ENCODE measurements around the gene NRF1. TPM values are rescaled to one million over a fixed set of nuclear protein-coding genes. Genes with fewer than 3 reads are reported as not detected.

The NRF1 gene
- total and polyA plus RNA-seq, 8 donors: 5.5 to 11.2 (median 7.0) TPM

GRCh38 chr7:129606803-129607202 lies 4.7 kb upstream of the NRF1 start:
- Histone ChIP-seq H3K4me1 (peaks cover 0 to 9% (median 7%) of the 10 kb centered on the region in 3 donors), H3K36me3 (no peaks in the 10 kb centered on the region), H3K27ac (no peak overlapping the region), H3K4me3 (no peak overlapping the region), H3K27me3 (no peaks in the 10 kb centered on the region), H3K9me3 (no peaks in the 10 kb centered on the region)
- 76 to 85% methylated on average over 7 of the region's 7 CpGs for WGBS, 2 donors
- TF ChIP-seq, protein P1, sequence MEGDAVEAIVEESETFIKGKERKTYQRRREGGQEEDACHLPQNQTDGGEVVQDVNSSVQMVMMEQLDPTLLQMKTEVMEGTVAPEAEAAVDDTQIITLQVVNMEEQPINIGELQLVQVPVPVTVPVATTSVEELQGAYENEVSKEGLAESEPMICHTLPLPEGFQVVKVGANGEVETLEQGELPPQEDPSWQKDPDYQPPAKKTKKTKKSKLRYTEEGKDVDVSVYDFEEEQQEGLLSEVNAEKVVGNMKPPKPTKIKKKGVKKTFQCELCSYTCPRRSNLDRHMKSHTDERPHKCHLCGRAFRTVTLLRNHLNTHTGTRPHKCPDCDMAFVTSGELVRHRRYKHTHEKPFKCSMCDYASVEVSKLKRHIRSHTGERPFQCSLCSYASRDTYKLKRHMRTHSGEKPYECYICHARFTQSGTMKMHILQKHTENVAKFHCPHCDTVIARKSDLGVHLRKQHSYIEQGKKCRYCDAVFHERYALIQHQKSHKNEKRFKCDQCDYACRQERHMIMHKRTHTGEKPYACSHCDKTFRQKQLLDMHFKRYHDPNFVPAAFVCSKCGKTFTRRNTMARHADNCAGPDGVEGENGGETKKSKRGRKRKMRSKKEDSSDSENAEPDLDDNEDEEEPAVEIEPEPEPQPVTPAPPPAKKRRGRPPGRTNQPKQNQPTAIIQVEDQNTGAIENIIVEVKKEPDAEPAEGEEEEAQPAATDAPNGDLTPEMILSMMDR (IDR thresholded peaks at IDR 0.05): no peak
- ATAC-seq: no peak
- DNase-seq: no peak
- intact Hi-C loops (cut with DNase I): no loop called here
- FAIRE-seq: no peak

DNA sequence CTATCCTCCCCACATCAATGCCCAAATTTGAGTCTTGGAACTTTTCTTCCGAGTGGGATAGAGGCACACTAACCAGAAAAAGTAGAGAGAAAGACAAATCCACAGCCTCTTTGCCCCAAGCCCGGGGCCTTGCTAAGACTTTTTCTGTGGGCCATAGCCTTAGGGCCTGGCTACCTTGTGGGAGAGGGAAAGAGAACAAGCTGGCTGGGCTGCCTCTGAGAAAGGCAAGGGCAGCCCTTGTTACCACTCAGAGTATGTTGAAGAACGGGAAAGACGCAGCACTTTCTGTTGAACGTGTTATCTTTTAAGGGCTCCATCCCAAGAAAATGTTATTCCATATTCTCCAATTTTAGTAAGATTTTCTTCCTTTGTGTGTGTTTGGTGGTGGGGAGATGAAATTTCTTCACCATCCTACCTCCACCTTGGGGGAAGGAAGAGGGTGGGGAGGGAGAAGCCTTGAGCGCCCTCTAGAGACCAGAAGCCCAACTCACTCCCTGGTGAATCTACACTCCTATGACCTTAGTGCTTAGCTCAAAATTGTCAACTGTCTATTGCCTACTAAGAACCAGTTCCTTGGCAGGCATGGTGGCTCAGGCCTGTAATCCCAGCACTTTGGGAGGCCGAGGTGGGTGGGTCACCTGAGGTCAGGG lies 3.9 kb upstream of the NRF1 start:
- intact Hi-C loops (cut with DNase I): no loop called here
- TF ChIP-seq, protein P1 (IDR thresholded peaks at IDR 0.05): no peak
- 79 to 82% methylated on average over 7 of the region's 7 CpGs for WGBS, 2 donors
- no peak for ATAC-seq
- Histone ChIP-seq H3K27ac (no peak overlapping the region), H3K27me3 (no peaks in the 10 kb centered on the region), H3K4me1 (peaks cover 0 to 9% (median 7%) of the 10 kb centered on the region in 3 donors), H3K4me3 (no peak overlapping the region), H3K9me3 (no peaks in the 10 kb centered on the region), H3K36me3 (no peaks in the 10 kb centered on the region)
- no peak for FAIRE-seq
- no peak for DNase-seq

DNA sequence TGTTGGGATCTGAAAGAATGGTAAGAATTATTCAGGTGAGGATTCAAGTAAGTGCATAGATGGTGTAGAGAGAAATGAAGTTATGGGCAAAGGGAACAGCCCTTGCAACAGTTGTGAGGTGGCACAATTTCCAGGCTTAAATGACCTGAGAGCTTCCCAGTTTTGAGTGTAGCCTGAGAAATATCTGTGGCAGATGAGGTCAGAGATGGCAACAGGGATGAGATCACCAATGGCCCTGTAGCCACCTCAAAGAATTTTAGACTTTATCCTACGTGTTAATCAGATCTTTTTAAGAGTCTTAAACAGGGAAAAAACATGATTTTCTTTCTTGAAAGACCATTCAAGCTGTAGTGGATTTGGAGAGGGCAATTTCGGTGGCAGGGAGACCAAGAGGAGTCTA lies 1.9 kb upstream of the NRF1 start:
- no peak overlapping the region for H3K4me3 ChIP-seq
- TF ChIP-seq, protein P1 (IDR thresholded peaks at IDR 0.05): no peak
- intact Hi-C loops (cut with DNase I): no loop called here
- H3K9me3 ChIP-seq: no peaks in the 10 kb centered on the region
- no peaks in the 10 kb centered on the region for H3K27me3 ChIP-seq
- ATAC-seq: no peak
- FAIRE-seq: no peak
- H3K4me1 ChIP-seq: peaks cover 0 to 17% (median 11%) of the 10 kb centered on the region in 3 donors
- H3K36me3 ChIP-seq: no peaks in the 10 kb centered on the region
- WGBS, 2 donors: 90% methylated on average over 2 of the region's 2 CpGs
- DNase-seq: no peak
- no peak overlapping the region for H3K27ac ChIP-seq

DNA sequence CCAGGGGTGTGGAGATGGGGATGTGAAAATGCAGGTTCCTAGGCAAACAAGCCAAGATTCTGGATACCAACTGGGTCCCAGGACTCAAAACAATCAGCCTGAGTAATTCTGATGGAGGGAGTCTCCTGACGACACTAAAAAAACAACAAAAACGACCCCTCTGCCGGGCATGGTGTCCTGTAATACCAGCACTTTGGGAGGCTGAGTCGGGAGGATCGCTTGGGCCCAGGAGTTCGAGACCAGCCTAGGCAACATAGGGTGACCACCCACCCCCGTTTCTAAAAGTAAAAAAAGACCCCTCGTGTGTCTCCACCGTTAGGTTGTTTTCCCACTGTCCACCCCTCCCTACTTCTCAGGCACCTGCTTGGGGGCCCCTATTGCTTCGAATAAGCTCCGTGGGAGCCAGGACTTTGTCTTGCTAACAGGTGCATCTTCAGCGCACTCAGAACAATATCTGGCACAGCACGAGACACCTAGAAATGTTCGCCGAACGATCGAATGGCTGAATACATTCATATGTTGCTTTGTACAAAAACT lies 743 bp upstream of the NRF1 start:
- Histone ChIP-seq H3K4me1 (peaks cover 0 to 26% (median 11%) of the 10 kb centered on the region in 3 donors), H3K9me3 (no peaks in the 10 kb centered on the region), H3K36me3 (no peaks in the 10 kb centered on the region), H3K27ac (peak overlapping the region; percentile 65 to 89 (median 80)), H3K27me3 (no peaks in the 10 kb centered on the region), H3K4me3 (peak overlapping the region; percentile 64 to 89 (median 84))
- ATAC-seq (no peak), DNase-seq (peak in 1 of 6 donors; percentile 4), FAIRE-seq (no peak)
- intact Hi-C loops (cut with DNase I): no loop called here
- 8 to 10% methylated on average over 17 of the region's 17 CpGs for WGBS, 2 donors
- TF ChIP-seq, protein P1 (IDR thresholded peaks at IDR 0.05): no peak
